H1 (cell line): ENCODE data around the gene NACAD. TPM values are rescaled to one million over a fixed set of nuclear protein-coding genes. Genes with fewer than 3 reads are reported as not detected.

Experiments
- ASH2L ChIP-seq: fragments of 200-600, 300-600 bp; sonication (generic); IDR thresholded peaks from one replicate; pipeline ENCODE4 v1.7.1; 2017; ENCODE audit warnings: low read length
- BCL11A ChIP-seq, 2 experiments: IDR thresholded peaks; one replicate each; pipeline ENCODE4 v1.6.1; 2011; ENCODE audit warnings: low read depth in 2 of 2, low read length in 2 of 2, mild to moderate bottlenecking in 2 of 2
- CBX5 ChIP-seq: fragments of 300-800, 300-1000 bp; sonication (generic); IDR thresholded peaks from 2 replicates; pipeline ENCODE4 v1.7.1; 2016; ENCODE audit warnings: antibody characterized with exemption, low read length, low read depth
- CHD1 ChIP-seq: IDR thresholded peaks from 2 replicates; pipeline ENCODE4 v1.6.1; 2012; ENCODE audit warnings: low read depth, low read length, improper control_type of control experiment
- CTBP2 ChIP-seq: IDR thresholded peaks from 2 replicates; pipeline ENCODE4 v1.7.0; 2011; ENCODE audit warnings: borderline replicate concordance, mild to moderate bottlenecking, moderate library complexity, mixed read lengths, low read length; ENCODE audit not compliant: insufficient read depth, insufficient read length
- EP300 ChIP-seq, 2 experiments: IDR thresholded peaks; 1 replicate in 1 of 2; 2 replicates in 1 of 2; pipeline ENCODE4 v1.6.1; 2011 to 2012; ENCODE audit warnings: low read depth in 2 of 2, low read length in 2 of 2, mild to moderate bottlenecking in 2 of 2, borderline replicate concordance in 1 of 2, inconsistent platforms in 1 of 2, moderate library complexity in 1 of 2
- GABPA ChIP-seq: IDR thresholded peaks from 2 replicates; pipeline ENCODE4 v1.6.1; 2011; ENCODE audit warnings: mild to moderate bottlenecking, low read length, moderate library complexity, borderline replicate concordance; ENCODE audit not compliant: insufficient read depth
- HDAC2 ChIP-seq, 2 experiments: fragments of 300-600 bp in 1 of 2; sonication (generic) in 1 of 2; IDR thresholded peaks; 2 replicates each; pipeline ENCODE4 v1.6.1; 2011 to 2012; ENCODE audit warnings: low read depth in 2 of 2, low read length in 2 of 2, mild to moderate bottlenecking in 2 of 2, moderate library complexity in 2 of 2, borderline replicate concordance in 1 of 2, inconsistent platforms in 1 of 2
- JUN ChIP-seq: IDR thresholded peaks from 2 replicates; pipeline ENCODE4 v1.6.1; 2011; ENCODE audit warnings: low read depth, mild to moderate bottlenecking, improper control_type of control experiment, low read length
- JUND ChIP-seq: IDR thresholded peaks from 2 replicates; pipeline ENCODE4 v1.6.1; 2011; ENCODE audit warnings: mild to moderate bottlenecking, improper control_type of control experiment, low read length
- MAX ChIP-seq: IDR thresholded peaks from 2 replicates; pipeline ENCODE4 v1.6.1; 2012; ENCODE audit warnings: inconsistent platforms
- PHF8 ChIP-seq: fragments of 200-600 bp; sonication (generic); conservative IDR thresholded peaks from 2 replicates; pipeline ENCODE4 v1.7.1; 2012; ENCODE audit warnings: low read depth, mild to moderate bottlenecking, inconsistent platforms, low read length, moderate library complexity
- RXRA ChIP-seq: IDR thresholded peaks from 2 replicates; pipeline ENCODE4 v1.6.1; 2011; ENCODE audit warnings: low read depth, mild to moderate bottlenecking, low read length, moderate library complexity; ENCODE audit not compliant: insufficient read depth
- SIN3A ChIP-seq, 2 experiments: IDR thresholded peaks in 1 of 2; conservative IDR thresholded peaks in 1 of 2; 2 replicates each; pipeline ENCODE4 v1.6.1; 2011 to 2012; ENCODE audit warnings: low read length in 2 of 2, improper control_type of control experiment in 1 of 2, low read depth in 1 of 2, mild to moderate bottlenecking in 1 of 2
- SP2 ChIP-seq: IDR thresholded peaks from 2 replicates; pipeline ENCODE4 v1.6.1; 2012; ENCODE audit warnings: mild to moderate bottlenecking, low read length, inconsistent platforms
- SP4 ChIP-seq: IDR thresholded peaks from 2 replicates; pipeline ENCODE4 v1.6.1; 2012; ENCODE audit warnings: low read length, inconsistent platforms
- SRF ChIP-seq: IDR thresholded peaks from 2 replicates; pipeline ENCODE4 v1.6.1; 2011; ENCODE audit warnings: mild to moderate bottlenecking, low read depth, low read length, moderate library complexity
- SUZ12 ChIP-seq: fragments of 200-600 bp; sonication (generic); IDR thresholded peaks from 2 replicates; pipeline ENCODE4 v1.6.1; 2012; ENCODE audit warnings: mild to moderate bottlenecking, inconsistent platforms, low read length, moderate library complexity, mixed read lengths
- TAF7 ChIP-seq: optimal IDR thresholded peaks from 2 replicates; pipeline ENCODE3; 2011; ENCODE audit warnings: low read depth, mild to moderate bottlenecking, inconsistent platforms, low read length, moderate library complexity, borderline replicate concordance
- TCF12 ChIP-seq: IDR thresholded peaks from 2 replicates; pipeline ENCODE4 v1.6.1; 2011; ENCODE audit warnings: low read depth, mild to moderate bottlenecking, low read length
- TEAD4 ChIP-seq: IDR thresholded peaks from 2 replicates; pipeline ENCODE4 v1.6.1; 2012; ENCODE audit warnings: low read depth, low read length, inconsistent platforms, mixed read lengths
- ZNF274 ChIP-seq: IDR thresholded peaks from 2 replicates; pipeline ENCODE4 v1.7.0; 2012; ENCODE audit warnings: low read length, borderline replicate concordance; ENCODE audit errors: extremely low read depth
- polyA plus RNA-seq, 7 experiments: library from polyadenylated mRNA; depleted of rRNA in 3 of 7; stranded (reverse) in 5 of 7; unstranded in 2 of 7; fragments of >200 nt in 5 of 7; fragments of 200-250 nt in 2 of 7; gene quantifications; 1 replicate in 5 of 7; 2 replicates in 1 of 7; 4 replicates in 1 of 7; pipeline versions ENCODE4 v1.2.1 to v1.2.3, GENCODE V29; 2011 to 2013; ENCODE audit warnings: missing spikeins in 2 of 7, mixed read lengths in 2 of 7
- total RNA-seq: library from RNA; stranded (reverse); fragmentation: NEBNext Ultra II Directional; extraction: Animal tissue kit (Norgen Biotek cat#: 25700); gene quantifications from 2 replicates; pipeline ENCODE4 v1.2.1, GENCODE V29; 2021

NACAD gene
- total and polyA plus RNA-seq, 2 of the 8 experiments (the other 6 are each of a cell fraction or from before 2014, with no cell fraction given): 1.3 to 6.0 TPM

- TF ChIP-seq MAX: peak; percentile 99
- peak; percentile 72 to 98; a peak in 3 of 4 replicates for TF ChIP-seq SIN3A (conservative IDR thresholded peaks at IDR 0.05 in 1 of 2, IDR thresholded peaks at IDR 0.05 in 1 of 2; ENCODE audit: low read depth in 1 of 2, low read length in 2 of 2)
- TF ChIP-seq BCL11A (IDR thresholded peaks at IDR 0.05; ENCODE audit: low read depth in 2 of 2, low read length in 2 of 2): no peak
- TF ChIP-seq RXRA: no peak
- TF ChIP-seq CHD1: no peak
- TF ChIP-seq CTBP2: no peak
- TF ChIP-seq TCF12: no peak
- no peak for TF ChIP-seq ZNF274
- TF ChIP-seq EP300 (IDR thresholded peaks at IDR 0.05; ENCODE audit: borderline replicate concordance in 1 of 2, low read depth in 2 of 2, low read length in 2 of 2): no peak
- peak; percentile 83 for TF ChIP-seq SRF
- peak in 1 of 2 experiments; percentile 5; a peak in 2 of 4 replicates for TF ChIP-seq HDAC2 (IDR thresholded peaks at IDR 0.05; ENCODE audit: borderline replicate concordance in 1 of 2, low read depth in 2 of 2, low read length in 2 of 2)
- peak; percentile 90 for TF ChIP-seq TAF7
- peak; percentile 43; the same call in 1 of the 2 replicates for TF ChIP-seq JUND
- peak; percentile 98 for TF ChIP-seq PHF8
- TF ChIP-seq GABPA: peak; percentile 72; the same call in 1 of the 2 replicates
- no peak for TF ChIP-seq CBX5
- TF ChIP-seq TEAD4: no peak
- no peak for TF ChIP-seq SP2
- TF ChIP-seq ASH2L: peak; percentile 93
- TF ChIP-seq SUZ12: no peak
- no peak for TF ChIP-seq JUN
- TF ChIP-seq SP4: no peak
Measured at GRCh38 chr7:45111298-45112223, 22.8 kb upstream of the NACAD start, which contains the start of gene TBRG4 (continued).
